H1 (cell line): ENCODE results near the gene NUAK1. TPM values are rescaled to one million over a fixed set of nuclear protein-coding genes. Genes with fewer than 3 reads are reported as not detected.

Experiments
- CTCF ChIA-PET: fragments of 300-600 bp; sonication (Branson Sonifier 250); formaldehyde crosslinking; loops from one replicate; lab custom pipeline; 2021; ENCODE audit not compliant: partially characterized antibody; lab: Charles Lee
- POLR2A ChIA-PET: fragments of 300-600 bp; sonication (Branson Sonifier 250); formaldehyde crosslinking; loops from one replicate; lab custom pipeline; 2021; ENCODE audit warnings: inconsistent platforms; ENCODE audit not compliant: partially characterized antibody; lab: Charles Lee
- DNase-seq, 2 experiments: peaks; one replicate each; pipeline versions ENCODE4 v3.0.0 to v3.0.0-alpha.2; 2010 to 2022; ENCODE audit warnings: low spot score in 2 of 2, low read depth in 1 of 2, mixed read lengths in 1 of 2
- FAIRE-seq: peaks from 2 replicates; lab custom pipeline; 2011; peaks lifted over from hg19 to GRCh38; lab: Jason Lieb, UNC
- H2AFZ ChIP-seq: 2 replicates; pipeline ENCODE4 v1.8.1; 2012; ENCODE audit warnings: low read length, inconsistent platforms
- H2AK5ac ChIP-seq: 2 replicates; pipeline ENCODE4 v1.6.1; 2013; ENCODE audit warnings: low read depth, low read length
- H2BK120ac ChIP-seq: replicated peaks from 2 replicates; pipeline ENCODE3; 2013; ENCODE audit warnings: low read depth, low read length, inconsistent platforms
- H2BK12ac ChIP-seq: 2 replicates; pipeline ENCODE4 v1.6.1; 2013; ENCODE audit warnings: low read depth, low read length
- H2BK15ac ChIP-seq: 2 replicates; pipeline ENCODE4 v1.6.1; 2013; ENCODE audit warnings: low read length
- H2BK20ac ChIP-seq: 2 replicates; pipeline ENCODE4 v1.6.1; 2013; ENCODE audit warnings: low read length
- H2BK5ac ChIP-seq: 2 replicates; pipeline ENCODE4 v1.6.1; 2013; ENCODE audit warnings: low read depth, low read length
- H3K14ac ChIP-seq: 2 replicates; pipeline ENCODE4 v1.6.1; 2013; ENCODE audit warnings: inconsistent platforms; ENCODE audit not compliant: insufficient read length
- H3K18ac ChIP-seq: 2 replicates; pipeline ENCODE4 v1.6.1; 2013; ENCODE audit warnings: low read length; ENCODE audit errors: extremely low read depth
- H3K23ac ChIP-seq: 2 replicates; pipeline ENCODE4 v1.6.1; 2013; ENCODE audit warnings: inconsistent platforms; ENCODE audit not compliant: insufficient read length
- H3K23me2 ChIP-seq: 2 replicates; pipeline ENCODE4 v1.6.1; 2013; ENCODE audit warnings: low read depth, low read length
- H3K27ac ChIP-seq: 2 replicates; pipeline ENCODE4 v1.6.1; 2011; ENCODE audit warnings: low read depth, low read length, inconsistent platforms
- H3K27me3 ChIP-seq, 4 experiments: replicated peaks in 1 of 4; 1 replicate in 1 of 4; 2 replicates in 3 of 4; pipeline versions ENCODE4 v1.6.1 to v1.8.1; 2011 to 2013; ENCODE audit warnings: low read length in 3 of 4, mild to moderate bottlenecking in 3 of 4, inconsistent platforms in 2 of 4, mixed read lengths in 2 of 4, moderate library complexity in 1 of 4; ENCODE audit not compliant: control insufficient read depth in 3 of 4, insufficient read depth in 3 of 4; ENCODE audit errors: extremely low read depth in 1 of 4
- H3K36me3 ChIP-seq, 4 experiments: 2 replicates each; pipeline versions ENCODE4 v1.6.1 to v1.8.1; 2011 to 2013; ENCODE audit warnings: mild to moderate bottlenecking in 4 of 4, low read length in 3 of 4, moderate library complexity in 2 of 4, control low read depth in 1 of 4, inconsistent platforms in 1 of 4; ENCODE audit not compliant: insufficient read depth in 4 of 4, control insufficient read depth in 2 of 4
- H3K4ac ChIP-seq: replicated peaks from 2 replicates; pipeline ENCODE3; 2013; ENCODE audit warnings: low read length, low read depth, mixed read lengths, inconsistent platforms; ENCODE audit not compliant: insufficient read length
- H3K4me1 ChIP-seq, 4 experiments: replicated peaks in 1 of 4; 1 replicate in 1 of 4; 2 replicates in 3 of 4; pipeline versions ENCODE4 v1.6.1 to v1.8.1; 2011 to 2013; ENCODE audit warnings: low read length in 3 of 4, inconsistent platforms in 2 of 4, mixed read lengths in 1 of 4; ENCODE audit not compliant: insufficient read depth in 4 of 4, control insufficient read depth in 3 of 4
- H3K4me2 ChIP-seq, 2 experiments: 2 replicates each; pipeline versions ENCODE4 v1.6.1 to v1.8.1; 2011 to 2013; ENCODE audit warnings: low read depth in 2 of 2, low read length in 2 of 2, control low read depth in 1 of 2, inconsistent platforms in 1 of 2, mild to moderate bottlenecking in 1 of 2; ENCODE audit not compliant: insufficient read depth in 1 of 2
- H3K4me3 ChIP-seq, 4 experiments: fragments of 200-600, 300-600 bp in 1 of 4; sonication (generic), shearing (Covaris generic), sonication (Bioruptor Twin) in 1 of 4; 2 replicates each; pipeline versions ENCODE4 v1.5.1 to v1.8.1; 2011 to 2016; ENCODE audit warnings: low read length in 4 of 4, low read depth in 3 of 4, control low read depth in 2 of 4, inconsistent platforms in 2 of 4, mild to moderate bottlenecking in 2 of 4, mixed read lengths in 1 of 4, moderate library complexity in 1 of 4; ENCODE audit not compliant: insufficient read depth in 2 of 4; ENCODE audit errors: extremely low read depth in 1 of 4
- H3K56ac ChIP-seq: replicated peaks from 2 replicates; pipeline ENCODE3; 2013; ENCODE audit warnings: low read depth, mild to moderate bottlenecking, mixed read lengths, low read length, inconsistent platforms; ENCODE audit not compliant: insufficient read length
- H3K79me1 ChIP-seq: 2 replicates; pipeline ENCODE4 v1.6.1; 2013; ENCODE audit warnings: low read depth, low read length, control low read depth
- H3K79me2 ChIP-seq, 2 experiments: 2 replicates each; pipeline versions ENCODE4 v1.6.1 to v1.8.1; 2012 to 2013; ENCODE audit warnings: low read length in 2 of 2, mild to moderate bottlenecking in 2 of 2, inconsistent platforms in 1 of 2; ENCODE audit not compliant: insufficient read depth in 2 of 2, control insufficient read depth in 1 of 2
- H3K9ac ChIP-seq, 4 experiments: replicated peaks in 1 of 4; 1 replicate in 1 of 4; 2 replicates in 3 of 4; pipeline versions ENCODE4 v1.6.1 to v1.8.1; 2011 to 2013; ENCODE audit warnings: low read depth in 3 of 4, low read length in 3 of 4, control low read depth in 2 of 4, mild to moderate bottlenecking in 2 of 4, moderate library complexity in 2 of 4, inconsistent platforms in 1 of 4; ENCODE audit errors: extremely low read depth in 1 of 4
- H3K9me3 ChIP-seq, 2 experiments: 2 replicates each; pipeline versions ENCODE4 v1.6.1 to v1.8.1; 2012 to 2013; ENCODE audit warnings: mild to moderate bottlenecking in 2 of 2, moderate library complexity in 2 of 2, control low read depth in 1 of 2, inconsistent platforms in 1 of 2, low read depth in 1 of 2, low read length in 1 of 2, mixed read lengths in 1 of 2; ENCODE audit not compliant: insufficient read depth in 2 of 2
- H4K20me1 ChIP-seq, 2 experiments: replicated peaks in 1 of 2; 2 replicates each; pipeline versions ENCODE3 to v1.8.1; 2011 to 2013; ENCODE audit warnings: inconsistent platforms in 2 of 2, low read length in 2 of 2, mild to moderate bottlenecking in 1 of 2; ENCODE audit not compliant: insufficient read depth in 2 of 2, control insufficient read depth in 1 of 2
- H4K5ac ChIP-seq: 2 replicates; pipeline ENCODE4 v1.6.1; 2013; ENCODE audit warnings: low read length, low read depth, mixed read lengths, inconsistent platforms; ENCODE audit not compliant: insufficient read length
- H4K8ac ChIP-seq: 2 replicates; pipeline ENCODE4 v1.8.0; 2013; ENCODE audit warnings: mild to moderate bottlenecking, moderate library complexity, low read length, inconsistent platforms; ENCODE audit not compliant: insufficient read depth; ENCODE audit errors: extremely low read depth
- H4K91ac ChIP-seq: replicated peaks from 2 replicates; pipeline ENCODE3; 2013; ENCODE audit warnings: low read length, mixed read lengths, inconsistent platforms; ENCODE audit not compliant: insufficient read length
- CTCF ChIP-seq, 3 experiments: IDR thresholded peaks; 1 replicate in 2 of 3; 2 replicates in 1 of 3; pipeline versions ENCODE4 v1.5.1 to v1.6.1; 2011; ENCODE audit warnings: low read length in 3 of 3, mild to moderate bottlenecking in 3 of 3, inconsistent platforms in 2 of 3, low read depth in 1 of 3, moderate library complexity in 1 of 3; ENCODE audit not compliant: insufficient read depth in 1 of 3; ENCODE audit errors: control extremely low read depth in 1 of 3
- EGR1 ChIP-seq: IDR thresholded peaks from 2 replicates; pipeline ENCODE4 v1.6.1; 2011; ENCODE audit warnings: low read depth, low read length, borderline replicate concordance
- EP300 ChIP-seq, 2 experiments: IDR thresholded peaks; 1 replicate in 1 of 2; 2 replicates in 1 of 2; pipeline ENCODE4 v1.6.1; 2011 to 2012; ENCODE audit warnings: low read depth in 2 of 2, low read length in 2 of 2, mild to moderate bottlenecking in 2 of 2, borderline replicate concordance in 1 of 2, inconsistent platforms in 1 of 2, moderate library complexity in 1 of 2
- RAD21 ChIP-seq, 2 experiments: IDR thresholded peaks in 1 of 2; conservative IDR thresholded peaks in 1 of 2; 2 replicates each; pipeline ENCODE4 v1.6.1; 2011; ENCODE audit warnings: low read depth in 2 of 2, low read length in 2 of 2, improper control_type of control experiment in 1 of 2, inconsistent platforms in 1 of 2, mild to moderate bottlenecking in 1 of 2, moderate library complexity in 1 of 2
- SRF ChIP-seq: IDR thresholded peaks from 2 replicates; pipeline ENCODE4 v1.6.1; 2011; ENCODE audit warnings: mild to moderate bottlenecking, low read depth, low read length, moderate library complexity
- WGBS, 2 experiments: shearing (Covaris generic) in 1 of 2; methylation state at CpG; one replicate each; pipeline versions ENCODE4 v1.1.6 to v1.1.7; 2013 to 2015; ENCODE audit warnings: low lambda C conversion rate in 2 of 2, mixed read lengths in 2 of 2, inconsistent platforms in 1 of 2, low coverage in 1 of 2, missing lambda C conversion rate in 1 of 2; ENCODE audit not compliant: insufficient replicate concordance in 2 of 2, insufficient coverage in 1 of 2, insufficient read length in 1 of 2; ENCODE audit errors: extremely low coverage in 1 of 2, missing lambda C conversion rate in 1 of 2; 5-methylcytosine and 5-hydroxymethylcytosine counted together
- polyA plus RNA-seq, 7 experiments: library from polyadenylated mRNA; depleted of rRNA in 3 of 7; stranded (reverse) in 5 of 7; unstranded in 2 of 7; fragments of >200 nt in 5 of 7; fragments of 200-250 nt in 2 of 7; gene quantifications; 1 replicate in 5 of 7; 2 replicates in 1 of 7; 4 replicates in 1 of 7; pipeline versions ENCODE4 v1.2.1 to v1.2.3, GENCODE V29; 2011 to 2013; ENCODE audit warnings: missing spikeins in 2 of 7, mixed read lengths in 2 of 7
- total RNA-seq: library from RNA; stranded (reverse); fragmentation: NEBNext Ultra II Directional; extraction: Animal tissue kit (Norgen Biotek cat#: 25700); gene quantifications from 2 replicates; pipeline ENCODE4 v1.2.1, GENCODE V29; 2021

NUAK1 gene
- total and polyA plus RNA-seq, 2 of the 8 experiments (the other 6 are each of a cell fraction or from before 2014, with no cell fraction given), result 6.7 to 18.2 TPM

GRCh38 chr12:106149096-106149784, 10.5 kb upstream of the NUAK1 start:
- Histone ChIP-seq H4K91ac (no peak overlapping the region), H3K23me2 (peaks cover 2% of the 10 kb centered on the region; the same call in 1 of the 2 replicates), H4K8ac (no peak overlapping the region), H3K23ac (no peak overlapping the region), H3K4me2 (no peak overlapping the region), H3K9me3 (no peaks in the 10 kb centered on the region), H2BK5ac (no peak overlapping the region), H2BK120ac (no peak overlapping the region), H3K27me3 (no peaks in the 10 kb centered on the region), H4K20me1 (no peaks in the 10 kb centered on the region), H3K36me3 (no peaks in the 10 kb centered on the region), H3K14ac (no peak overlapping the region), H3K27ac (no peak overlapping the region), H3K4ac (no peak overlapping the region), H2AK5ac (no peak overlapping the region), H2AFZ (no peak overlapping the region), H3K18ac (no peak overlapping the region), H2BK20ac (no peak overlapping the region), H2BK15ac (no peak overlapping the region), H3K79me1 (no peaks in the 10 kb centered on the region; the same call in 1 of the 2 replicates), H3K4me1 (peaks cover 0 to 7% (median 1%) of the 10 kb centered on the region in 4 experiments; a peak in 2 of 7 replicates), H3K9ac (no peak overlapping the region), H3K4me3 (no peak overlapping the region), H4K5ac (no peak overlapping the region), H2BK12ac (peak overlapping the region; percentile 75; the same call in 1 of the 2 replicates), H3K79me2 (no peaks in the 10 kb centered on the region; a peak in 1 of 4 replicates), H3K56ac (no peak overlapping the region)
- FAIRE-seq, result peak; percentile 19
- ChIA-PET CTCF (interaction anchor here (0.5 to 4.3 kb wide), 37 partner anchors 8 to 891 kb away, joined by 3 to 60 read pairs (median 3); no protein-coding TSS in a partner anchor), POLR2A (interaction anchor here (3.3 kb wide), 1 partner anchor 11 kb away, joined by 27 read pairs; the partner anchor contains the start of gene NUAK1)
- WGBS, 2 experiments, result 70% methylated on average over 10 of the region's 10 CpGs; no CpG with 5 or more reads in 1 of the 2 experiments
- no peak for DNase-seq
- TF ChIP-seq EP300 (IDR thresholded peaks at IDR 0.05; ENCODE audit: borderline replicate concordance in 1 of 2, low read depth in 2 of 2, low read length in 2 of 2) (no peak), SRF (0 out of 2 replicates have a peak, but pooled peaks have one; percentile 9), RAD21 (IDR thresholded peaks at IDR 0.05 in 1 of 2, conservative IDR thresholded peaks at IDR 0.05 in 1 of 2; ENCODE audit: low read depth in 2 of 2, low read length in 2 of 2) (peak; percentile 56 to 70), EGR1 (no peak), CTCF (IDR thresholded peaks at IDR 0.05; ENCODE audit: control extremely low read depth in 1 of 3, insufficient read depth in 1 of 3, low read depth in 1 of 3, low read length in 3 of 3) (peak; percentile 3 to 69 (median 53); a peak in 3 of 4 replicates)
